HEK293T (cell line): ENCODE results near the gene CDT1.

Experiments
- CTCF ChIA-PET: fragments of 350-600 bp; formaldehyde crosslinking; extraction: SDS; loops from one replicate; lab custom pipeline; 2021; ENCODE audit warnings: antibody characterized with exemption, inconsistent platforms; lab: Yijun Ruan, JAX
- POLR2A ChIA-PET: fragments of 350-600 bp; formaldehyde crosslinking; extraction: SDS; loops from one replicate; lab custom pipeline; 2020; ENCODE audit warnings: antibody characterized with exemption, inconsistent platforms; lab: Yijun Ruan, JAX
- DNase-seq: peaks from one replicate; pipeline ENCODE4 v3.0.0; 2012; ENCODE audit warnings: mixed read lengths; ENCODE audit errors: extremely low spot score
- ARNT ChIP-seq: fragments of 450-650 bp; IDR thresholded peaks from 2 replicates; pipeline ENCODE4 v1.6.1; 2017; ENCODE audit warnings: mild to moderate bottlenecking
- BHLHE40 ChIP-seq: fragments of 450-650 bp; IDR thresholded peaks from 2 replicates; pipeline ENCODE4 v1.6.1; 2016; ENCODE audit warnings: mild to moderate bottlenecking, moderate library complexity, borderline replicate concordance
- CTBP1 ChIP-seq: fragments of 450-650 bp; IDR thresholded peaks from 2 replicates; pipeline ENCODE4 v1.6.1; 2016; ENCODE audit warnings: borderline replicate concordance
- ELF4 ChIP-seq: fragments of 450-650 bp; IDR thresholded peaks from 2 replicates; pipeline ENCODE4 v1.6.1; 2017; ENCODE audit warnings: antibody characterized with exemption
- FOXA1 ChIP-seq: fragments of 450-650 bp; IDR thresholded peaks from 2 replicates; pipeline ENCODE4 v1.6.1; 2016; ENCODE audit warnings: mild to moderate bottlenecking
- FOXK2 ChIP-seq: fragments of 450-650 bp; IDR thresholded peaks from 2 replicates; pipeline ENCODE4 v1.6.1; 2016; ENCODE audit warnings: mild to moderate bottlenecking
- FOXM1 ChIP-seq: fragments of 450-650 bp; IDR thresholded peaks from 2 replicates; pipeline ENCODE4 v1.6.1; 2017; ENCODE audit warnings: mild to moderate bottlenecking, borderline replicate concordance
- HDGF ChIP-seq: fragments of 450-650 bp; IDR thresholded peaks from 2 replicates; pipeline ENCODE4 v1.6.1; 2017; ENCODE audit warnings: antibody characterized with exemption, borderline replicate concordance
- L3MBTL2 ChIP-seq: fragments of 450-650 bp; conservative IDR thresholded peaks from 2 replicates; pipeline ENCODE4 v1.6.1; 2016; ENCODE audit warnings: mild to moderate bottlenecking
- LEF1 ChIP-seq: fragments of 450-650 bp; IDR thresholded peaks from 2 replicates; pipeline ENCODE4 v1.6.1; 2017; ENCODE audit warnings: mild to moderate bottlenecking, borderline replicate concordance
- NFRKB ChIP-seq: fragments of 450-650 bp; IDR thresholded peaks from 2 replicates; pipeline ENCODE4 v1.6.1; 2016; ENCODE audit warnings: mild to moderate bottlenecking, moderate library complexity
- PKNOX1 ChIP-seq: fragments of 450-650 bp; IDR thresholded peaks from 2 replicates; pipeline ENCODE4 v1.6.1; 2016
- SP1 ChIP-seq: fragments of 450-650 bp; IDR thresholded peaks from 2 replicates; pipeline ENCODE4 v1.6.1; 2017
- SUZ12 ChIP-seq: fragments of 450-650 bp; IDR thresholded peaks from 2 replicates; pipeline ENCODE4 v1.6.1; 2016; ENCODE audit warnings: mild to moderate bottlenecking
- TARDBP ChIP-seq: fragments of 450-650 bp; IDR thresholded peaks from 2 replicates; pipeline ENCODE4 v1.6.1; 2016
- ZNF384 ChIP-seq: fragments of 450-650 bp; IDR thresholded peaks from 2 replicates; pipeline ENCODE4 v1.6.1; 2016

CDT1 gene

GRCh38 chr16:88838566-88838965, 35.0 kb downstream of the CDT1 start:
- POLR2A ChIA-PET, result no interaction called here
- CTCF ChIA-PET, result no interaction called here

DNA sequence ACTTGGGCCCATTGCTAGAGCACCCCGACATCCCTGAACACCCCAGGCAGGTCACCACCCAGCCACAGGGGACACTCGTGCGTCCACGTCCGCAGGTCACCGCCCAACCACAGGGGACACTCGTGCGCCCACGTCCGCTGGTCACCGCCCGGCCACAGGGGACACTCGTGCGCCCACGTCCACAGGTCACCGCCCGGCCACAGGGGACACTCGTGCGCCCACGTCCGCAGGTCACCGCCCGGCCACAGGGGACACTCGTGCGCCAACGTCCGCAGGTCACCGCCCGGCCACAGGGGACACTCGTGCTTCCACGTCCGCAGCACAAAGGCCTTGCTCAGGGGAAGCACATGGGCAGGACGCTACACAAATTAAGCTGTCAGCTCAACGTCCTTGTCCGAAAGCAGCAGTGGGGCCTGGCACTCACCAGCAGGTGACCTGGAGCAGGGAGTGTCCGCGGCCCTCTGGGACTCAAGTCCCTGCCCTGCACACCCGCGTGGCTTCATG, 35.5 kb downstream of the CDT1 start:
- TF ChIP-seq FOXK2, result no peak
- no peak for TF ChIP-seq TARDBP
- TF ChIP-seq SUZ12, result no peak
- TF ChIP-seq FOXA1, result no peak
- no peak for TF ChIP-seq BHLHE40
- TF ChIP-seq ELF4, result no peak
- no peak for TF ChIP-seq SP1
- no peak for TF ChIP-seq L3MBTL2
- TF ChIP-seq PKNOX1, result no peak

More at GRCh38 chr16:88838566-88838965, 35.0 kb downstream of the CDT1 start:
- TF ChIP-seq BHLHE40 (no peak), FOXM1 (no peak), L3MBTL2 (no peak), ARNT (no peak), ELF4 (no peak), PKNOX1 (no peak), LEF1 (no peak)
- DNase-seq, result no peak

DNA sequence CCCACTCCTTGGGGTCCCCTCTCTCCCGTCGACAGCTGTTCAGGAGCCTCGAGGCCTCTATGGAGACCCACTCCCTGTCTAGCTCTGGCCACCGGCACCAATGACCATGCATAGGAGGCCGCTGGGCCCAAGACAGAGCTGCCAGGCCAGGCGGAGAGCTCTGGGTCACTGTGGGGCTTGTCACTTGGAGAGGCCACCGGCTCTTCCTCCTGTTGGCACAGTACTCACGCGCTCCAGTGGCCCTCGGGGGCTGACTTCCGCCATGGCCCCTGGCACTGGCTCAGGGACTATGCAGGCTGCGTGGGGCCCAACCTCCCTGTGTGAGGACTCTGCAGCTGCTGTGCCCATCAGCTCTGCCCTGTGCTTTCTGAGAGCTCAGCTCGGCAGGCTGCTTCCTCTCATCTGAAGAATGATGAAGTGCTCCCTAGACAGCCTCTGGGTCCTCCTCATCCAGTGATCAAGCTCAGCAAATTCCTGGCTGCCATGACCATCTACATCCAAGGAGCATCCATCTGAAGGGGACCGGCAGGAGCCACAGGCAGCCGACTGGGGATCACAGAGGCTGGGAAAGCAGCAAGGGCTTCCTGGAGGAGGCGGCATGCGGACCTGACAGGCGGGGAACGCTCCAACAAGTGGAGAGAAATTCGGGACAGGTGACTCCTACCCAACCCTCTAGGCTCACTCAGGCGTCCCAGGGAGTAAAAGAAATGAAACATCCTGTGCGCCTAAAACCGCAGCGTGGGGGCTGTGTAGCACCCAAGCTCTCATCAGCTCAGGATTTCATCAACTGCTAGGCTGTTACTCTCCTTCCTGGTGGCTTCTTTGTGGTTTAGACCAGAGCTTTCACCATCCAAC, 36.4 kb downstream of the CDT1 start:
- ChIA-PET POLR2A (interaction anchor here (1.0 kb wide), 1 partner anchor 18 kb away, joined by 3 read pairs; no protein-coding TSS in a partner anchor), CTCF (no interaction called here)
- DNase-seq, result no peak
- TF ChIP-seq LEF1, result no peak
- no peak for TF ChIP-seq BHLHE40
- no peak for TF ChIP-seq ELF4
- no peak for TF ChIP-seq ARNT
- no peak for TF ChIP-seq FOXK2
- TF ChIP-seq ZNF384, result no peak
- no peak for TF ChIP-seq SUZ12
- no peak for TF ChIP-seq CTBP1

More for the DNA sequence above, 35.5 kb downstream of the CDT1 start:
- CTCF ChIA-PET, result no interaction called here
- DNase-seq, result no peak
- POLR2A ChIA-PET, result no interaction called here

- ChIA-PET CTCF (no interaction called here), POLR2A (interaction anchor here (1.0 kb wide), 1 partner anchor 17 kb away, joined by 3 read pairs; no protein-coding TSS in a partner anchor)
- no peak for TF ChIP-seq FOXA1
- no peak for TF ChIP-seq ZNF384
- no peak for TF ChIP-seq FOXM1
- TF ChIP-seq SUZ12, result no peak
- TF ChIP-seq CTBP1, result no peak
- TF ChIP-seq PKNOX1, result no peak
- no peak for TF ChIP-seq HDGF
- TF ChIP-seq LEF1, result no peak
- TF ChIP-seq ELF4, result no peak
- no peak for TF ChIP-seq NFRKB
- no peak for TF ChIP-seq FOXK2
- no peak for TF ChIP-seq L3MBTL2
- no peak for TF ChIP-seq TARDBP
- TF ChIP-seq BHLHE40, result no peak
- TF ChIP-seq SP1, result no peak
- no peak for TF ChIP-seq ARNT
- DNase-seq, result no peak
Observed at GRCh38 chr16:88840600-88841215, 37.1 kb downstream of the CDT1 start.

- ChIA-PET CTCF (no interaction called here), POLR2A (no interaction called here)
- TF ChIP-seq BHLHE40 (no peak), ELF4 (no peak), L3MBTL2 (no peak), LEF1 (no peak), TARDBP (no peak)
- no peak for DNase-seq
Observed at GRCh38 chr16:88841521-88842307, 38.1 kb downstream of the CDT1 start.

DNA sequence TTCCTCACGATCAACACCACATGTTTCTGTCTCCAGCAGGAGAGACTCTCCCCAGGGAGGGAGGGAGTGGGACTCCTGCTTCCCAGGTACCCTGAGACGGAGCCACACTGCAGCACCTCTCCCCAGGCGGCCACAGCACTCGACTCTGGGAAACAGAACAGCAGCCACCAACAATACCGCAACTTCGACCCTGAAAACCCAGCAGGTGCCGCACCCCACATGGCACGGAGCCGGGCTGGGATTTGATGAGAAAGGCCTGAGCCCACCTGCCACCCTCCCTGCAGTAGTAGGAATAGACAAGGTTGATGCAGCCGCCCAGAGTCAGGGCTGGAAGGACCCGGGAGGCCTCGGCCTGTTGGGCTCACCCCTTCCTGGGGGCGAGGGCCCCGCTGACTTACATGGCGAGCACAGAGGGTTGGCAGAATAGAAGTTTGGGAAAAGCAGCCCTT, 38.7 kb downstream of the CDT1 start:
- TF ChIP-seq ZNF384, result no peak
- no peak for TF ChIP-seq LEF1
- TF ChIP-seq PKNOX1, result no peak
- TF ChIP-seq ARNT, result no peak
- no peak for TF ChIP-seq TARDBP
- TF ChIP-seq NFRKB, result no peak
- no peak for TF ChIP-seq ELF4
- no peak for TF ChIP-seq SUZ12
- no peak for TF ChIP-seq BHLHE40
- no peak for TF ChIP-seq FOXK2
- no peak for TF ChIP-seq CTBP1
- no peak for TF ChIP-seq FOXM1
- no peak for TF ChIP-seq SP1
- no peak for TF ChIP-seq HDGF
- no peak for TF ChIP-seq L3MBTL2
- TF ChIP-seq FOXA1, result no peak
- no peak for DNase-seq
- ChIA-PET POLR2A (no interaction called here), CTCF (no interaction called here)
